ENCODE measurements around the gene DEUP1. TPM values are rescaled to one million over a fixed set of nuclear protein-coding genes. Genes with fewer than 3 reads are reported as not detected.

The DEUP1 gene
- total and polyA plus RNA-seq, 2 donors (not counting 1 experiment from before 2014, with no cell fraction given) = not detected

GRCh38 chr11:93468290-93468689, 137.7 kb downstream of the DEUP1 start:
- Mint-ChIP-seq H3K4me3 (no peak overlapping the region), H3K4me1 (no peaks in the 10 kb centered on the region), H3K27me3 (no peaks in the 10 kb centered on the region), H3K27ac (no peak overlapping the region), H3K9me3 (ENCODE audit: insufficient read depth) (no peaks in the 10 kb centered on the region)
- Histone ChIP-seq H3K27ac (ENCODE audit: low read length in 2 of 2) (no peak overlapping the region), H3K4me1 (ENCODE audit: control insufficient read depth in 2 of 2, insufficient read depth in 2 of 2, low read length in 2 of 2) (no peaks in the 10 kb centered on the region), H3K9ac (ENCODE audit: low read length) (no peak overlapping the region), H3K79me2 (ENCODE audit: control insufficient read depth, insufficient read depth, low read length) (no peaks in the 10 kb centered on the region), H3K27me3 (replicated peaks in 1 of 4; ENCODE audit: control extremely low read depth in 1 of 4, control insufficient read depth in 3 of 4, insufficient read depth in 4 of 4, low read length in 3 of 4) (no peaks in the 10 kb centered on the region), H2AFZ (ENCODE audit: insufficient read depth, low read depth, low read length, poor library complexity, severe bottlenecking) (no peak overlapping the region), H3K4me3 (ENCODE audit: control extremely low read depth in 1 of 5, extremely low read depth in 1 of 5, insufficient read depth in 1 of 5, low read depth in 2 of 5, low read length in 4 of 5) (no peak overlapping the region), H3K4me2 (replicated peaks; ENCODE audit: low read depth, low read length, poor library complexity, severe bottlenecking) (no peak overlapping the region), H3K36me3 (replicated peaks in 1 of 2; ENCODE audit: control extremely low read depth in 1 of 2, control insufficient read depth in 1 of 2, extremely low read depth in 1 of 2, insufficient read depth in 2 of 2, low read length in 1 of 2) (no peaks in the 10 kb centered on the region), H4K20me1 (ENCODE audit: control insufficient read depth, insufficient read depth, low read length, poor library complexity, severe bottlenecking) (no peaks in the 10 kb centered on the region), H3K9me3 (ENCODE audit: control extremely low read depth in 1 of 3, control insufficient read depth in 2 of 3, insufficient read depth in 1 of 3, low read length in 2 of 3) (peaks cover 0 to 3% (median 0%) of the 10 kb centered on the region in 3 donors)
- TF ChIP-seq CTCF (IDR thresholded peaks at IDR 0.05) (no peak), EZH2 (IDR thresholded peaks at IDR 0.05; ENCODE audit: borderline replicate concordance, insufficient read depth, low read depth, low read length, poor library complexity, severe bottlenecking) (no peak)
- DNase-seq (no peak), ATAC-seq (ENCODE audit: low read depth) (no peak)
- ChIA-PET CTCF (interaction anchor here (0.6 to 0.7 kb wide), 2 partner anchors 86 to 128 kb away, joined by 4 read pairs; no protein-coding TSS in a partner anchor), POLR2A (no interaction called here)
- WGBS (ENCODE audit: insufficient coverage) = 81% methylated on average over 3 of the region's 5 CpGs
- intact Hi-C loops (cut with micrococcal nuclease) = no loop called here

- Histone ChIP-seq H3K9me3 (ENCODE audit: control extremely low read depth in 1 of 3, control insufficient read depth in 2 of 3, insufficient read depth in 1 of 3, low read length in 2 of 3) (no peaks in the 10 kb centered on the region), H3K36me3 (replicated peaks in 1 of 2; ENCODE audit: control extremely low read depth in 1 of 2, control insufficient read depth in 1 of 2, extremely low read depth in 1 of 2, insufficient read depth in 2 of 2, low read length in 1 of 2) (no peaks in the 10 kb centered on the region), H3K4me3 (ENCODE audit: control extremely low read depth in 1 of 5, extremely low read depth in 1 of 5, insufficient read depth in 1 of 5, low read depth in 2 of 5, low read length in 4 of 5) (no peak overlapping the region), H3K27me3 (replicated peaks in 1 of 4; ENCODE audit: control extremely low read depth in 1 of 4, control insufficient read depth in 3 of 4, insufficient read depth in 4 of 4, low read length in 3 of 4) (no peaks in the 10 kb centered on the region), H3K4me1 (ENCODE audit: control insufficient read depth in 2 of 2, insufficient read depth in 2 of 2, low read length in 2 of 2) (no peaks in the 10 kb centered on the region), H2AFZ (ENCODE audit: insufficient read depth, low read depth, low read length, poor library complexity, severe bottlenecking) (no peak overlapping the region), H3K4me2 (replicated peaks; ENCODE audit: low read depth, low read length, poor library complexity, severe bottlenecking) (no peak overlapping the region), H3K27ac (ENCODE audit: low read length in 2 of 2) (no peak overlapping the region), H3K79me2 (ENCODE audit: control insufficient read depth, insufficient read depth, low read length) (no peaks in the 10 kb centered on the region), H3K9ac (ENCODE audit: low read length) (no peak overlapping the region), H4K20me1 (ENCODE audit: control insufficient read depth, insufficient read depth, low read length, poor library complexity, severe bottlenecking) (no peaks in the 10 kb centered on the region)
- WGBS (ENCODE audit: insufficient coverage) = no CpG with 5 or more reads among the region's 1 CpG
- Mint-ChIP-seq H3K27ac (no peak overlapping the region), H3K4me3 (no peak overlapping the region), H3K27me3 (no peaks in the 10 kb centered on the region), H3K9me3 (ENCODE audit: insufficient read depth) (no peaks in the 10 kb centered on the region), H3K4me1 (no peaks in the 10 kb centered on the region)
- POLR2A ChIA-PET = no interaction called here
- TF ChIP-seq CTCF (IDR thresholded peaks at IDR 0.05) (no peak), EZH2 (IDR thresholded peaks at IDR 0.05; ENCODE audit: borderline replicate concordance, insufficient read depth, low read depth, low read length, poor library complexity, severe bottlenecking) (no peak)
- CTCF ChIA-PET = no interaction called here
- no peak for ATAC-seq (ENCODE audit: low read depth)
- intact Hi-C loops (cut with micrococcal nuclease) = no loop called here
- no peak for DNase-seq
Observed at GRCh38 chr11:93474123-93474522, 143.6 kb downstream of the DEUP1 start.
